Measurements from ENCODE around the gene GPR137C.
"Not testable (repeated sequence)": the region's sequence is repeated elsewhere in the genome, so short reads cannot be mapped to it uniquely, and the experiment has no call there.

- TF ChIP-seq EP300 (conservative IDR thresholded peaks at IDR 0.05; ENCODE audit: poor library complexity, severe bottlenecking); CTCF (IDR thresholded peaks at IDR 0.05; ENCODE audit: poor library complexity, severe bottlenecking); EZH2 (IDR thresholded peaks at IDR 0.05; ENCODE audit: borderline replicate concordance, insufficient read depth, low read length, poor library complexity, severe bottlenecking): not testable (repeated sequence)
Observed at GRCh38 chr14:52568454-52568853, 15.8 kb downstream of the GPR137C start.

All from neural cell (in vitro differentiated cells).